GM21423 (cell line): Measurements from ENCODE around the gene GCGR.

Source experiments
- ATAC-seq: cut with Tn5 transposase; IDR thresholded peaks from one replicate; pipeline ENCODE4 v1.9.1; 2021; ENCODE audit warnings: mild to moderate bottlenecking, moderate library complexity; ENCODE audit not compliant: unreplicated experiment

The GCGR gene

DNA sequence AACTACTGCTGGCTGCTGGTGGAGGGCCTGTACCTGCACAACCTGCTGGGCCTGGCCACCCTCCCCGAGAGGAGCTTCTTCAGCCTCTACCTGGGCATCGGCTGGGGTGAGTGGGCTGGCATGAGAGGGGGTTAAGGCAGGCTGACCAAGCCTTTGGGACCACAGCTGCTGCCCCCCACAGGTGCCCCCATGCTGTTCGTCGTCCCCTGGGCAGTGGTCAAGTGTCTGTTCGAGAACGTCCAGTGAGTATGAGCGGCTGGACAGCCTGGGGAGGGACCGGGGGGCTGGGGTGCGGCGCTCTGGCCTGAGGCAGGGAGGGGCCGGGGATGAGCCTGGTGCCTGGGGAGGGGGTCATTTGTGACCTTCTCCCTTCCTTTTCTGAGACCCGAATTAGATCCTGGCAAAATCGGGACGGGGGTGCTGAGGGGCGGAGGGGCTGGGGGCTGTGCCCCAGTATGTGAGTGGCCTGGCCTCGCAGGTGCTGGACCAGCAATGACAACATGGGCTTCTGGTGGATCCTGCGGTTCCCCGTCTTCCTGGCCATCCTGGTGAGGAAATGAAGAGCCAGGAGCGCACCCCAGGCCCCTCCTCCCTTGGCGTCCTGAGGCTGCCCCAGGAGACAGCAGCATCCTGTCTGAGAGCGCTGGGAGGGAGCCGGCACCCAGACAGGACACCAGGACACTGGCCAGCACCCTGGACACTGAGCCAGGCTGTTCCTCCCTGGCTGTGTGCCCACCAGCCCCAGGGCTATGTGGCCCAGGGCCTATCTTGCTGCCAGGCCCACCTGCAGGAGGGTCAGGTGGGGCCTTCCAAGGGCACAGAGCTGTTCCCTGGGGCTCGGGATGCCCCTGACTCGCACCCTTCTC is 8.0 kb downstream of the GCGR start:
- ATAC-seq: no peak

DNA sequence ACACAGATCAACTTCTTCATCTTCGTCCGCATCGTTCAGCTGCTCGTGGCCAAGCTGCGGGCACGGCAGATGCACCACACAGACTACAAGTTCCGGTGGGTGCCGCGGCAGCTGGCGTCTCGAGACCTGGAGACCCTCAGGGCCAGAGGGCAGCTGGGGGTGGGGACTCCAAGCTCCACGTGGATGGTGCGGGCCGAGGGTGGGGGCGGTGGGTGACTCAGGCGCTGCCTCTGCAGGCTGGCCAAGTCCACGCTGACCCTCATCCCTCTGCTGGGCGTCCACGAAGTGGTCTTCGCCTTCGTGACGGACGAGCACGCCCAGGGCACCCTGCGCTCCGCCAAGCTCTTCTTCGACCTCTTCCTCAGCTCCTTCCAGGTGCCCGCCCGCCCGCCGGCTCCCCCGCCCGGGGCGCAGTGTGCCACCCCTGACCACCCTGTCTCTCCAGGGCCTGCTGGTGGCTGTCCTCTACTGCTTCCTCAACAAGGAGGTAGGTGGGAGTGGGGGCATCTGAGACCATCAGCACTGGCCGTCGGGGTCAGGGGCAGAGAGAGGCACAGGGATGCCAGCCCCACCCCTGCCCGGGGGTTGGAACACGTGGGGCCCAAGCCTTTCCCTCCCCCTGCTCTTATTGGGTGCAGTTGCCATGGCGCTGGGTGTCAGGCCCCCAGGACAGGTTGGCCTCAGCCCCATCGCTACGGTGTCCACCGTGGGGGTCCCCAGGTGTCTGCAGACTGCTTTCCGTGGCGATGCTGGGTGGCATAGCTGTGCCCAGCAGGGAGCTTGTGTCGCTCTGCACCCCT is 8.8 kb downstream of the GCGR start:
- no peak for ATAC-seq

GRCh38 chr17:81813371-81813684 is 9.4 kb downstream of the GCGR start:
- no peak for ATAC-seq

GRCh38 chr17:81813861-81814683 is 10.1 kb downstream of the GCGR start:
- no peak for ATAC-seq

DNA sequence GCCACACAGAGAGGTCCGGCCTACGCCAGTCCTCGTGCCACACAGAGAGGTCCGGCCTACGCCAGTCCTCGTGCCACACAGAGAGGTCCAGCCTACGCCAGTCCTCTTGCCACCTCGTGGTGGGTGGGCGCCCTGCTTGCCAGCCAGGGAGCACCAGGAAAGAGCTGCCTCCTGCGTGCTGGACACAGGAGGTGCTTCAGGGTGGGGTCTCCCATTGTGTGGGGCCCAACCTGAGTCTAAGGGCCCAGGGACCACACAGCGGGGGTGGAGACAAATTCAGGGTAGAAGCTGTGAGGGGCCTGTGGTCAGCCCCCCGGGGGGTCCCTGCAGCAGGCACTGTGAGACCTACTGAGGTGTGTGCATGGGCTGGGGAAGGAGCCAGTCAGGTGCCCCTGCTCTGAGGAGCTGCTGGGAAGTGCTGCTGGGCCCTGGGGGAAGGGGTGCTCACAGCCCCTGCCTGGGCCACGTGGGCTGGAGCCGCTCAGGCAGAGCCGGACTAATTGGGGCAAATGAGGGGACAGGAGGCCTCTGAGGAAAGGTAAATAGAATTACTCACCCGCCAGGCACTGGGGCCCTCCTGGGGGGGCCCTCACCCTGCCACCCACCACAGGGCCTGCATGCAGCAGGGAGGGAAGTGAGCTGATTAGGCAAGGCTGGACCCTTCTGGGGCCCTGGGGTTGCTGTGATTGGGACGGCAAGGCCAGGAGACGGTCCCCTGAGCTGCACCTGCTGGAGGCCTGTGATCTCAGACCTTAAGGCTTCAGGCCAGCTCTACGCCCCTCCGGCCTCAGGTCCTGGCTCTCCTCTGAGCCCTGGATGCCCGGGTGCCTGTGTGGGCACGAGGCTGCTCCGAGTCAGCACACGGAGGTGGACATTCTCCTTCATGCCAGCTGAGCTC is 11.0 kb downstream of the GCGR start:
- no peak for ATAC-seq

DNA sequence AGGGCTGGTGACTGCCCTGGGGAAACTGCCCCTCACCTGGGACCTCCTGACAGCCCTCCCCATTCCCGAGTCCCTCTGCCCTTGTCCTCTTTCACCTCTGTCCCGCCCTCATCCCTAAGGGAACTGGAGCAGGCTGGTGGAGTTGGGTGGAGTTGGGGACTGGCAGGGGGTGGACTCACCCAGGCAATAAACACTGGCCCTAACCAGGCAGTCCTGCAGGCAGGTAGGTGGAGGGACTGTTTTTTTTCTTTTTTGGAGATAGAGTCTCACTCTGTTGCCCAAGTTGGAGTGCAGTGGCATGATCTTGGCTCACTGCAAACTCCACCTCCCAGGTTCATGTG is 11.7 kb downstream of the GCGR start:
- no peak for ATAC-seq

GRCh38 chr17:81817758-81818147 is 13.8 kb downstream of the GCGR start:
- ATAC-seq: no peak

DNA sequence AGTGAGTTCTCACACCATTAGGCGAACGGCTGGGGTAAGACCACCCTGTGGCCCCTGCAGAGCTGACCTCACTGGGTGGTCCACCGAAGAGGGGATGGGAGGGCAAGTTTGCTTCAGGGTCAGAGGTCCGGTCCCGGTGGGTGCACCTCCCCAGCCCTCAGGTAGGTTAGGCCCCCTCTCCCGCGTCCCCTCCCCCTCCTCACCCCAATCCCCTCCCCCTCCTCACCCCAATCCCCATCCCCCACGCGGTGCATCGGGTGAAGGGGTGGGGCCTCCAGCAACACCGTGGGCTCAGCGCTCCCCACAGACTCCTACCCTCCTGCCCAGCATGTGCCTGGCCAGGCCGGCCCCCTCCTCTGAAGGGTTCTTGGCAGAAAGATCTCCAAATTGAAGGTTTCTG is 15.8 kb downstream of the GCGR start:
- ATAC-seq: no peak

DNA sequence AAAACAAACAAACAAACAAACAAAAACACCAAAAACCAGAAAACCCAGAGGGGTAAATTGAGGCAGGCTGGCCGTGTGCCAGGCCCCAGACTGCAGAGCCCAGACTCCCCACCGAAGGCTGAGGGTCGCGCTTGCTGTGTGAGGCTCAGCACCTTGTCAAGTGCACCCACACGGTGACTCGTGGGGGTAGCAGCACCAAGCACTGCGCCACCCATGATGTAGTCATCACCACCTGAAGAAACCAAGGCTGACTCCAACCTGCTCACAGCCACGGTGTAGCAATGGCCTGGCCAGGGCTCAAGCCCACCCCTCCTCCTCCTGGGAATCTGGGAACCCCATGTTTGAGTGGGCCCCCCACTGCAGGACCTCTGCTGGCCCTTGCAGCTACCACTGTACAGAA is 17.2 kb downstream of the GCGR start:
- ATAC-seq: no peak

DNA sequence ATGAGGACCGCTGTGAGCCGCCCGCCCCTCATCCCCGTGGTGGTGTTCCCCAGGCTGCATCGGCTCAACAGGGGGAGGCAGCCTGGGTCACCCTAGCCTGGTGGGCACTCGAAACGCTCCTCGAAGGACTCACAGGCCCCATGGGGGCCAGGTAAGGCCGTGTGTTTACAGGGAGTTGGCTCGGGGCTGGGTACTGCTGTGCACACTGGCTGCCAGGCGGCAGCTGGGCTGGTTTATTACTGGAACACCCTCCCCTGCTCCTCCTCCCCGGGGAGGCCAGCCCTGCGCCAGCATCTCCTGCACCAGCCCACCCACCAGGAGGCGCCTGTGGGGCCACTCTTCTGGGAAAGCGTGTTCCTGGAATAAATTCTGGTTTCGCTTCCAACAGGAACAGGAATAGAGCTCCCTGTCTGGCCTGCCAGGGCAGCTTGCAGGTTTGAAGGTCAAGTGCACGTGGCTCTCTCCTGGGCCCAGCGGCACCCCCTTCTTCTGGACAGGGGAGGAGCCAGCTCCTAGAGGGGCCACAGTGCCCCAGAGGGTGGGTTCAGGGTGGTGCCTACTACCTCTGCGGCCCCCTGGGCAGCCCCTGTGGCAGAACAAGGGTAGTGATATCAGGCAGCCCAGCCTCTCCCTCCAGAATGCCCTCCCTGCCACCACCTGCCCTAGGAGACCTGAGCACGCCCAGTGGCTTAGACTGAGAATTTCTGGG is 17.8 kb downstream of the GCGR start:
- no peak for ATAC-seq

DNA sequence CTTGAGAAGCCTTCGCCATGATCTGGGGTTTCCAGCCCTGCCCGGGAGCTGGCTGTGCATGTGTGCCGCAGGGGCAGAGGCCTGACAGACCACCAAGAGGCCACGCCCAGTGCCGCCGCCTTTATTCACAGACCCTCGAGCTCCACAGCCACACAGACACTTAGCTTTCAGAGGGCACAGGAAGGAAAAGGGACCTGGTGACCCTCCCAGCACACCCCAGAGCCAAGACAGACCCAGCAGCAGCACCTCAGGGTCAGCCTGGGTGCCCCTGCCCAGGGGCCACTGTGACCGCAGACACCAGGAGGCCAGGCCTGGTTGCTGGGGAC is 18.3 kb downstream of the GCGR start:
- ATAC-seq: no peak

GRCh38 chr17:81822996-81823819 is 19.3 kb downstream of the GCGR start:
- ATAC-seq: no peak

GRCh38 chr17:81823820-81824550 is 20.0 kb downstream of the GCGR start:
- no peak for ATAC-seq

DNA sequence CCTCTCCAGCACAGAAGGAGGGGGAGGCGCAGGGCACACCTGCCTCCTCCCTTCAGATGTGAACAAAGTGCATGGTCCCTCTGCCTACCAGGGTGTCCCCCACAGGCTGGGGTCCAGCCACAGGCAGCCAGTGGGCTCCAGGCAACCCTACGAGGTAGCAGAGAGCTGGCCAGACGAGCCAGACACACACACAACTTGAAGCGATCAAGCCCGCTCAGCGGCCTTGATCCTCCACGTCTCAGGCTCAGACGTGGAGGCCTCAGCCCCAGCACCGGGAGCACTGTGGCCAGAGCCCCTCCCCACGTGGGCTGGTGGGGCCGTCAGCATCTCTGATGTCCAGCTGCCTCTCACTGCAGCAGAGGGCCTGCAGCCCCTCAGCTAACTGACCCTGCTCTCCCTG is 20.6 kb downstream of the GCGR start:
- no peak for ATAC-seq

- ATAC-seq: no peak
Measured at GRCh38 chr17:81825841-81826466, 22.0 kb downstream of the GCGR start.

DNA sequence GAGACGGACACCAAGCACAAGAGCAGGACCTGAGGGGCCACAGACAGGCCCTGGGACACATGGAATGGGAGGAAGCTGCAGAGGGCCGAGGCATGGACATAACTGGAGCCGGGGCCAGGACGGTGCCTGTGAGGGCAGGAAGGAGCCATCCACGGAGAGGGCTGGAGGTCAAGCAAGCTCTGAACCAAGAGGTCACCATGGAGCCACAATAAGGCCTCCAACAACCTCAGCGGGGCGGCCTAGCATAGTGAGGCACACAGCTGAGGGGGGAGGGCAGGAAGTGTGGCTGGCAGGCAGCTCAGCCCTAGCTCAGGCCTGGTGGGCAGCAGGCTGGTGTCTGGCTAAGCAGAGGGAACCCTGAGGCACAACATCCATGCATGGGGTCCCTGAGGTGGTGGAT is 24.7 kb downstream of the GCGR start:
- no peak for ATAC-seq

- no peak for ATAC-seq
Measured at GRCh38 chr17:81829858-81830257, 25.9 kb downstream of the GCGR start.

- no peak for ATAC-seq
Measured at GRCh38 chr17:81831563-81831956, 27.6 kb downstream of the GCGR start.
